ENCODE measurements around the gene CALY. TPM values are rescaled to one million over a fixed set of nuclear protein-coding genes. Genes with fewer than 3 reads are reported as not detected.

CALY gene
- total and polyA plus RNA-seq, 8 donors = 0.22 to 0.55 (median 0.27) TPM; not detected in 5

- Histone ChIP-seq H3K36me3 (peaks cover 0 to 45% of the 10 kb centered on the region in 2 donors), H3K4me3 (no peak overlapping the region), H3K4me1 (peaks cover 6 to 15% of the 10 kb centered on the region in 2 donors), H3K27ac (no peak overlapping the region), H3K9me3 (no peaks in the 10 kb centered on the region), H3K27me3 (peaks cover 0 to 14% of the 10 kb centered on the region in 2 donors)
- no peak for TF ChIP-seq CTCF (IDR thresholded peaks at IDR 0.05)
- no peak for DNase-seq
- intact Hi-C loops (cut with DNase I) = no loop called here
- no peak for ATAC-seq
Observed at GRCh38 chr10:133361227-133361626, 24.5 kb upstream of the CALY start.

GRCh38 chr10:133359972-133360610 lies 23.4 kb upstream of the CALY start:
- no peak overlapping the region for H3K4me3 ChIP-seq
- TF ChIP-seq CTCF (IDR thresholded peaks at IDR 0.05) = no peak
- H3K36me3 ChIP-seq = peaks cover 0 to 39% of the 10 kb centered on the region in 2 donors
- H3K27ac ChIP-seq = no peak overlapping the region
- H3K4me1 ChIP-seq = peaks cover 6 to 15% of the 10 kb centered on the region in 2 donors
- no peaks in the 10 kb centered on the region for H3K9me3 ChIP-seq
- DNase-seq (no peak), ATAC-seq (no peak)
- peaks cover 0 to 14% of the 10 kb centered on the region in 2 donors for H3K27me3 ChIP-seq
- intact Hi-C loops (cut with DNase I) = no loop called here

- intact Hi-C loops (cut with DNase I) = no loop called here
Observed at GRCh38 chr10:133359554-133359971, 22.9 kb upstream of the CALY start.

GRCh38 chr10:133358925-133359310 lies 22.2 kb upstream of the CALY start:
- DNase-seq = no peak
- TF ChIP-seq CTCF (IDR thresholded peaks at IDR 0.05) = no peak
- no peak overlapping the region for H3K27ac ChIP-seq
- peaks cover 6 to 15% of the 10 kb centered on the region in 2 donors for H3K4me1 ChIP-seq
- no peak overlapping the region for H3K4me3 ChIP-seq
- ATAC-seq = no peak
- H3K9me3 ChIP-seq = no peaks in the 10 kb centered on the region
- H3K27me3 ChIP-seq = peaks cover 0 to 14% of the 10 kb centered on the region in 2 donors
- intact Hi-C loops (cut with DNase I) = no loop called here
- H3K36me3 ChIP-seq = peaks cover 0 to 32% of the 10 kb centered on the region in 2 donors

More at GRCh38 chr10:133359554-133359971, 22.9 kb upstream of the CALY start:
- Histone ChIP-seq H3K4me1 (peaks cover 6 to 15% of the 10 kb centered on the region in 2 donors), H3K9me3 (no peaks in the 10 kb centered on the region), H3K27ac (no peak overlapping the region), H3K36me3 (peaks cover 0 to 38% of the 10 kb centered on the region in 2 donors), H3K4me3 (no peak overlapping the region), H3K27me3 (peaks cover 0 to 14% of the 10 kb centered on the region in 2 donors)
- ATAC-seq (no peak), DNase-seq (no peak)
- TF ChIP-seq CTCF (IDR thresholded peaks at IDR 0.05) = no peak

- Histone ChIP-seq H3K4me3 (no peak overlapping the region), H3K4me1 (peaks cover 6 to 15% of the 10 kb centered on the region in 2 donors), H3K9me3 (no peaks in the 10 kb centered on the region), H3K27ac (no peak overlapping the region), H3K36me3 (peaks cover 0 to 27% of the 10 kb centered on the region in 2 donors), H3K27me3 (peaks cover 0 to 14% of the 10 kb centered on the region in 2 donors)
- TF ChIP-seq CTCF (IDR thresholded peaks at IDR 0.05) = no peak
- DNase-seq = peak in 2 of 4 donors; percentile 53 to 83
- intact Hi-C loops (cut with DNase I) = no loop called here
- no peak for ATAC-seq
Observed at GRCh38 chr10:133358162-133358924, 21.6 kb upstream of the CALY start.

Data from left lung (tissue), 10 donors.